ENCODE results near the gene MSTN. TPM values are rescaled to one million over a fixed set of nuclear protein-coding genes. Genes with fewer than 3 reads are reported as not detected.

The MSTN gene
- total RNA-seq, 1 donor: 0.18 TPM

DNA sequence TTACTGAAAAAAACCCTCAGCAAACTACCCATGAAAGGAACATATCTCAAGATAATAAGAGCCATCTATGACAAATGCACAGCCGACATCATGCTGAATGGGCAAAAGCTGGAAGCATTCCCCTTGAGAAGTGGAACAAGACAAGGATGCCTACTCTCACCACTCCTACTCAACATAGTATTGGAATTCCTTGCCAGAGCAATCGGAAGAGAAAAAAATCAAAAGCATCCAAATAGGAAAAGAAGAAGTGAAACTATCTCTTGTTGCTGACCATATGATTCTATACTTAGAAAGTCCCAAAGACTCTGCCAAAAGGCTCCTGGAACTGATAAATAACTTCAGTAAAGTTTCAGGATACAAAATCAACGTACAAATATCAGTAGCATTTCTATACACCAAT lies 40.6 kb upstream of the MSTN start:
- TF ChIP-seq, protein P1, sequence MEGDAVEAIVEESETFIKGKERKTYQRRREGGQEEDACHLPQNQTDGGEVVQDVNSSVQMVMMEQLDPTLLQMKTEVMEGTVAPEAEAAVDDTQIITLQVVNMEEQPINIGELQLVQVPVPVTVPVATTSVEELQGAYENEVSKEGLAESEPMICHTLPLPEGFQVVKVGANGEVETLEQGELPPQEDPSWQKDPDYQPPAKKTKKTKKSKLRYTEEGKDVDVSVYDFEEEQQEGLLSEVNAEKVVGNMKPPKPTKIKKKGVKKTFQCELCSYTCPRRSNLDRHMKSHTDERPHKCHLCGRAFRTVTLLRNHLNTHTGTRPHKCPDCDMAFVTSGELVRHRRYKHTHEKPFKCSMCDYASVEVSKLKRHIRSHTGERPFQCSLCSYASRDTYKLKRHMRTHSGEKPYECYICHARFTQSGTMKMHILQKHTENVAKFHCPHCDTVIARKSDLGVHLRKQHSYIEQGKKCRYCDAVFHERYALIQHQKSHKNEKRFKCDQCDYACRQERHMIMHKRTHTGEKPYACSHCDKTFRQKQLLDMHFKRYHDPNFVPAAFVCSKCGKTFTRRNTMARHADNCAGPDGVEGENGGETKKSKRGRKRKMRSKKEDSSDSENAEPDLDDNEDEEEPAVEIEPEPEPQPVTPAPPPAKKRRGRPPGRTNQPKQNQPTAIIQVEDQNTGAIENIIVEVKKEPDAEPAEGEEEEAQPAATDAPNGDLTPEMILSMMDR (IDR thresholded peaks at IDR 0.05; ENCODE audit: insufficient read depth, low read length): no peak
- no peak overlapping the region for H3K4me3 ChIP-seq (ENCODE audit: low read depth, low read length)

DNA sequence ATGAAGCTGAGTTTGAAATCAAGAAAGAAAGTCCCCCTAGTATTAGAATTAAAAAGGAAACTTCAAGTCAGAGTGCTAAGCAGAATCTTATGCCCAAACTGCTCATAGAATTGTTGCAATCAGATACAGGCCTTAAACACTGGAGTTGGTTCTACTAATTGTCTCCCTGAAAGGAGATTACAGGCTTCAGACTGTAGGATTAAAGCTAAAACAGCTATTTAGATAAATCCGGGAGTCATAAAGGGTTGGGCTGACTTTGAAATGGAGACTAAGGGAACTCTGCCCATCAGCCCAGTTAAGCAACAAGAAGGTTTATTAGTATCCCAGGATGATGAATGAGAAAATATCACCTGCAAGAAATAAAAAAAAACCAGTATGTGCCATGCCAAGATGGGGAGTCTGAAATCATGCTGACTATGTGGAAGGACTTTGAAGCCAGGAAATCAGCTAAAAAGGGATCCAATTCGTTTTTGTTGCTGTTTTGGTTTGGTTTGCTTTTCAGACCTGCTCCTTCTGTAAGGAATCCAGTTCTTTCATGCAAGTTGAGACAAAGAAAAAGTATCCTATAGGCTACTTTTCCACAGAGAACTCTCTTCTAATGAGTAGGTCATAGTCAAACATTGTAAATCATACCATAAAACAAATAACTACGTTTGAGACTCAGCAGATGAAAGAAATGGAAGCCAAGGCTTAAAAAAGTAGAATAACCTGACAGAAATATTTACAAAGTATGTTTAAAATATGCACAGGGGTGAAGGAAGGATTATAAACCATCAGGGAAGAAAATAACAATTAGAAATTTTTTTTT lies 37.6 kb upstream of the MSTN start:
- H3K4me3 ChIP-seq (ENCODE audit: low read depth, low read length): no peak overlapping the region
- TF ChIP-seq, protein P1 (IDR thresholded peaks at IDR 0.05; ENCODE audit: insufficient read depth, low read length): no peak
- peak; percentile 17 for DNase-seq (ENCODE audit: low read depth)

More for the DNA sequence above, 40.6 kb upstream of the MSTN start:
- DNase-seq (ENCODE audit: low read depth): no peak

DNA sequence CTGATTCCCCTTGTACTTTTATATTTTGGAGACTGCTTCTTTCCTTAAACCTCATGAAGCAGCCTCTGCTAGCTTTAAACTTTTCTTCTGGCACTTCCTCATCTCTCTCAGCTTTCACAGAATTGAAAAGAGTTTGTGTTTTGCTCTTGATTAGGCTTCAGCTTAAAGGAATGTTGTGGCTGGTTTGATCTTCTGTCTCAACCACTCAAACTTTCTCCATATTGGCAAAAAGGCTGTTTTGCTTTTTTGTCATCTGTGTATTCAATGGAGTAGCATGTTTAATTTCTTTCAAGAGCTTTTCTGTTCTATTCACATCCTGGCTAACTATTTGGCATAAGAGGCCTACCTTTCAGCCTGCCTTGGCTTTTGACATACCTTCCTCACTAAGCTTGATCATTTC lies 36.3 kb upstream of the MSTN start:
- H3K4me3 ChIP-seq (ENCODE audit: low read depth, low read length): no peak overlapping the region
- DNase-seq (ENCODE audit: low read depth): peak; percentile 22
- TF ChIP-seq, protein P1 (IDR thresholded peaks at IDR 0.05; ENCODE audit: insufficient read depth, low read length): no peak

DNA sequence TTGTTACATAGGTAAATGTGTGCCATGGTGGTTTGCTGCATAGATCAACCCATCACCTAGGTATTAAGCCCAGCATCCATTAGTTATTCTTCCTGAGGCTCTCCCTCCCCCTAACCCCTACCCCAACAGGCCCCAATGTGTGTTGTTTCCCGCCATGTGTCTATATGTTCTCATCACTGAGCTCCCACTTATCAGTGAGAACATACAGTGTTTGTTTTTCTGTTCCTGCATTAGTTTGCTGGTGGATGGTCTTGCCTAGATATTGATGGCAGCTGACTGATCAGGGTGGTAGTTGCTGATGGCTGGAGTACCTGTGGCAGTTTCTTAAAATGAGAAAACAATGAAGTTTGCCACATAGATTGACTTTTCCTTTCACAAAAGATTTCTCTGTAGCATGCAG lies 34.6 kb upstream of the MSTN start:
- TF ChIP-seq, protein P1 (IDR thresholded peaks at IDR 0.05; ENCODE audit: insufficient read depth, low read length): no peak
- no peak for DNase-seq (ENCODE audit: low read depth)

DNA sequence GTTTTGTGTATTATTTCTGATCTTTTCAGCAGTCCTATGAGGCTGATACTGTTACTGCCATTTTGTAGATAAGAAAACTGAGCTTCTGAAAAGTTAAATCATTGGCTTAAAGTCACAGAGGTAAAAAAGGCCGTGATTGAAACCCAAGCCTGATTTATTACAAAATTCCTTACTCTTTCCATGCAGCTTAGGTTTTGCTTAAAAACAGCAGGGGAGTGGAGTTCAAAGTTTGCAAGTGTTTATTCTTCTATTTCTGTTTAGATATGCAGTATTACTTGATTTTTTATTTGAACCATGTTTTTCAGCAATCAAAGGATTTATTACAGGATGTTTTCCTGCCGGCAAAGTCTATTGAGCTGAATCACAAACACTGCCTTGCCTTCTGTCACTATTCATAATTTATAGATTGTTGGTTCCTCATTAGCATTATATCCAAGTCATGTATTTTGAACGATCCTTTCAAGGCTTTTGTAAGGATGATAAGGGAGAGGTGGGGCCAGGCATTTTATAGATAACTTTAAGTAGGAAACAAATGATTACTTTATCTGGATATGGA lies 31.9 kb upstream of the MSTN start:
- no peak for DNase-seq (ENCODE audit: low read depth)
- TF ChIP-seq, protein P1 (IDR thresholded peaks at IDR 0.05; ENCODE audit: insufficient read depth, low read length): no peak

More for the DNA sequence above, 34.6 kb upstream of the MSTN start:
- no peak overlapping the region for H3K4me3 ChIP-seq (ENCODE audit: low read depth, low read length)

DNA sequence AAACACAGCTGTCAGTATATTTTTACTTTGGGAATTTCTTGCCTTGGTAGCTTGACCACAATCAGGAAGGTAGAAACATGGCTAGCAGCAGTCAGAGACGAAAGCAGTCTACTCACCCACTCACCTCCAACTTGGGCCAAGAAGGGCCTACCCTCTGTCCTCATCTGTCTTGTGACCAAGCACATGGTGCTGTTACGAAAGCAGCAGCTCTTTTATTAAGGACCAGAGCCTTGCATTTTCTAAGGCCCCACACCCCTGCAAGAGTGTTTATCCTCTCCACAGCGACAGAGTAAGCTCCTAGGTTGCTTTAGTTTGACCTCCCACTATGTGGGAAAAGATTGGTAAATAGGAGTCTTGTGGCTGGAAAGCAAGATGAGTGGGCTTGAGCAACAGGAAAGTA lies 31.3 kb upstream of the MSTN start:
- H3K4me3 ChIP-seq (ENCODE audit: low read depth, low read length): no peak overlapping the region
- TF ChIP-seq, protein P1 (IDR thresholded peaks at IDR 0.05; ENCODE audit: insufficient read depth, low read length): no peak
- peak; percentile 45 for DNase-seq (ENCODE audit: low read depth)

More for the DNA sequence above, 31.9 kb upstream of the MSTN start:
- H3K4me3 ChIP-seq (ENCODE audit: low read depth, low read length): no peak overlapping the region
